Stimulated activated memory B cell treated with anti-CD40 and anti-IgM and Interleukin-4, amounts not matched to agents 10 μg/mL and 1 μg/mL and 100 μg/mL, for 72 hours (primary cell): ENCODE results near the gene PJVK.
"Not testable (repeated sequence)": the region's sequence is repeated elsewhere in the genome, so short reads cannot be mapped to it uniquely, and the experiment has no call there.

ENCODE experiments used
- ATAC-seq: fragments of 150-1000 bp; cut with Tn5 transposase; 2 replicates; pipeline ENCODE4 v1.10.0; 2021
- H3K27ac Mint-ChIP-seq: one replicate; pipeline ENCODE4 v1.8.0; 2022; ENCODE audit warnings: mild to moderate bottlenecking, mixed read lengths
- H3K27me3 Mint-ChIP-seq: one replicate; pipeline ENCODE4 v1.8.0; 2022; ENCODE audit warnings: mixed read lengths
- H3K36me3 Mint-ChIP-seq: one replicate; pipeline ENCODE4 v1.8.0; 2022; ENCODE audit warnings: mixed read lengths
- H3K4me1 Mint-ChIP-seq: one replicate; pipeline ENCODE4 v1.8.0; 2022; ENCODE audit warnings: mixed read lengths
- H3K4me3 Mint-ChIP-seq: one replicate; pipeline ENCODE4 v1.8.0; 2022; ENCODE audit warnings: mild to moderate bottlenecking, moderate library complexity, mixed read lengths
- H3K9me3 Mint-ChIP-seq: one replicate; pipeline ENCODE4 v1.8.0; 2022; ENCODE audit warnings: mixed read lengths

PJVK gene

GRCh38 chr2:178422097-178422496 is 29.1 kb upstream of the PJVK start:
- peaks cover 44% of the 10 kb centered on the region for H3K36me3 Mint-ChIP-seq
- no peaks in the 10 kb centered on the region for H3K4me1 Mint-ChIP-seq
- no peaks in the 10 kb centered on the region for H3K27me3 Mint-ChIP-seq
- no peak overlapping the region for H3K27ac Mint-ChIP-seq
- ATAC-seq = no peak
- peaks cover 17% of the 10 kb centered on the region for H3K9me3 Mint-ChIP-seq
- no peak overlapping the region for H3K4me3 Mint-ChIP-seq

- peaks cover 17% of the 10 kb centered on the region for H3K9me3 Mint-ChIP-seq
- H3K27me3 Mint-ChIP-seq, H3K4me3 Mint-ChIP-seq, H3K27ac Mint-ChIP-seq, H3K4me1 Mint-ChIP-seq, ATAC-seq: not testable (repeated sequence)
- H3K36me3 Mint-ChIP-seq = peaks cover 58% of the 10 kb centered on the region
Observed at GRCh38 chr2:178423746-178424145, 27.4 kb upstream of the PJVK start.

- Mint-ChIP-seq H3K27me3 (no peaks in the 10 kb centered on the region), H3K4me1 (no peaks in the 10 kb centered on the region), H3K27ac (no peak overlapping the region), H3K4me3 (no peak overlapping the region), H3K9me3 (peaks cover 17% of the 10 kb centered on the region), H3K36me3 (peaks cover 65% of the 10 kb centered on the region)
- no peak for ATAC-seq
Observed at GRCh38 chr2:178425255-178425827, 25.8 kb upstream of the PJVK start.

GRCh38 chr2:178426388-178426787 is 24.8 kb upstream of the PJVK start:
- ATAC-seq = no peak

GRCh38 chr2:178427458-178427857 is 23.7 kb upstream of the PJVK start:
- Mint-ChIP-seq H3K27ac (no peak overlapping the region), H3K4me1 (no peaks in the 10 kb centered on the region), H3K9me3 (peaks cover 17% of the 10 kb centered on the region), H3K27me3 (no peaks in the 10 kb centered on the region), H3K36me3 (peaks cover 73% of the 10 kb centered on the region), H3K4me3 (no peak overlapping the region)
- ATAC-seq = no peak

More at GRCh38 chr2:178426388-178426787, 24.8 kb upstream of the PJVK start:
- no peak overlapping the region for H3K4me3 Mint-ChIP-seq
- H3K27me3 Mint-ChIP-seq = no peaks in the 10 kb centered on the region
- no peaks in the 10 kb centered on the region for H3K4me1 Mint-ChIP-seq
- H3K9me3 Mint-ChIP-seq = peaks cover 17% of the 10 kb centered on the region
- peaks cover 74% of the 10 kb centered on the region for H3K36me3 Mint-ChIP-seq
- no peak overlapping the region for H3K27ac Mint-ChIP-seq

- H3K36me3 Mint-ChIP-seq = peaks cover 69% of the 10 kb centered on the region
- H3K27ac Mint-ChIP-seq = no peak overlapping the region
- no peak overlapping the region for H3K4me3 Mint-ChIP-seq
- no peaks in the 10 kb centered on the region for H3K27me3 Mint-ChIP-seq
- H3K4me1 Mint-ChIP-seq = no peaks in the 10 kb centered on the region
- ATAC-seq = no peak
- H3K9me3 Mint-ChIP-seq = peaks cover 17% of the 10 kb centered on the region
Observed at GRCh38 chr2:178428396-178428806, 22.8 kb upstream of the PJVK start.

- Mint-ChIP-seq H3K27me3 (no peaks in the 10 kb centered on the region), H3K36me3 (peaks cover 65% of the 10 kb centered on the region), H3K4me1 (no peaks in the 10 kb centered on the region), H3K4me3 (no peak overlapping the region), H3K9me3 (peaks cover 17% of the 10 kb centered on the region), H3K27ac (no peak overlapping the region)
- no peak for ATAC-seq
Observed at GRCh38 chr2:178429336-178429735, 21.8 kb upstream of the PJVK start.

GRCh38 chr2:178436662-178437061 is 14.5 kb upstream of the PJVK start:
- H3K9me3 Mint-ChIP-seq = no peaks in the 10 kb centered on the region
- H3K4me3 Mint-ChIP-seq = no peak overlapping the region
- no peaks in the 10 kb centered on the region for H3K4me1 Mint-ChIP-seq
- H3K27me3 Mint-ChIP-seq = no peaks in the 10 kb centered on the region
- H3K36me3 Mint-ChIP-seq = peaks cover 50% of the 10 kb centered on the region
- no peak for ATAC-seq
- no peak overlapping the region for H3K27ac Mint-ChIP-seq

GRCh38 chr2:178441426-178441825 is 9.8 kb upstream of the PJVK start:
- ATAC-seq = no peak
- Mint-ChIP-seq H3K9me3 (no peaks in the 10 kb centered on the region), H3K4me1 (no peaks in the 10 kb centered on the region), H3K27ac (no peak overlapping the region), H3K36me3 (peaks cover 52% of the 10 kb centered on the region), H3K27me3 (no peaks in the 10 kb centered on the region), H3K4me3 (no peak overlapping the region)

GRCh38 chr2:178448968-178449661 is 2.1 kb upstream of the PJVK start:
- Mint-ChIP-seq H3K36me3 (peaks cover 24% of the 10 kb centered on the region), H3K4me1 (peaks cover 32% of the 10 kb centered on the region), H3K27me3 (no peaks in the 10 kb centered on the region), H3K4me3 (peak overlapping the region; percentile 91), H3K27ac (no peak overlapping the region), H3K9me3 (no peaks in the 10 kb centered on the region)
- no peak for ATAC-seq

GRCh38 chr2:178449700-178450523 is 1.3 kb upstream of the PJVK start:
- Mint-ChIP-seq H3K36me3 (peaks cover 17% of the 10 kb centered on the region), H3K4me1 (peaks cover 32% of the 10 kb centered on the region), H3K4me3 (peak overlapping the region; percentile 91), H3K9me3 (no peaks in the 10 kb centered on the region), H3K27me3 (no peaks in the 10 kb centered on the region), H3K27ac (peak overlapping the region; percentile 91)
- ATAC-seq = no peak

- Mint-ChIP-seq H3K27me3 (no peaks in the 10 kb centered on the region), H3K36me3 (peaks cover 13% of the 10 kb centered on the region), H3K4me1 (peaks cover 32% of the 10 kb centered on the region), H3K9me3 (no peaks in the 10 kb centered on the region), H3K4me3 (peak overlapping the region; percentile 91), H3K27ac (peak overlapping the region; percentile 91)
- peak; percentile 79 for ATAC-seq
Observed at GRCh38 chr2:178450524-178450773, 729 bp upstream of the PJVK start.

GRCh38 chr2:178452334-178452733 is 1.2 kb downstream of the PJVK start:
- no peak for ATAC-seq
- peaks cover 13% of the 10 kb centered on the region for H3K36me3 Mint-ChIP-seq
- H3K27ac Mint-ChIP-seq = no peak overlapping the region
- no peaks in the 10 kb centered on the region for H3K9me3 Mint-ChIP-seq
- peaks cover 32% of the 10 kb centered on the region for H3K4me1 Mint-ChIP-seq
- peak overlapping the region; percentile 93 for H3K4me3 Mint-ChIP-seq
- no peaks in the 10 kb centered on the region for H3K27me3 Mint-ChIP-seq

GRCh38 chr2:178452870-178453269 is 1.7 kb downstream of the PJVK start:
- H3K4me1 Mint-ChIP-seq = peaks cover 31% of the 10 kb centered on the region
- H3K36me3 Mint-ChIP-seq = peaks cover 11% of the 10 kb centered on the region
- no peak for ATAC-seq
- H3K27ac Mint-ChIP-seq = no peak overlapping the region
- H3K27me3 Mint-ChIP-seq = no peaks in the 10 kb centered on the region
- H3K4me3 Mint-ChIP-seq = no peak overlapping the region
- H3K9me3 Mint-ChIP-seq = no peaks in the 10 kb centered on the region

GRCh38 chr2:178455947-178456346 is 4.8 kb downstream of the PJVK start:
- Mint-ChIP-seq H3K27me3 (no peaks in the 10 kb centered on the region), H3K9me3 (no peaks in the 10 kb centered on the region), H3K36me3 (no peaks in the 10 kb centered on the region), H3K4me3 (no peak overlapping the region), H3K4me1 (peaks cover 8% of the 10 kb centered on the region), H3K27ac (no peak overlapping the region)
- no peak for ATAC-seq

GRCh38 chr2:178457390-178457886 is 6.3 kb downstream of the PJVK start:
- no peaks in the 10 kb centered on the region for H3K27me3 Mint-ChIP-seq
- H3K27ac Mint-ChIP-seq = no peak overlapping the region
- no peaks in the 10 kb centered on the region for H3K36me3 Mint-ChIP-seq
- H3K9me3 Mint-ChIP-seq = no peaks in the 10 kb centered on the region
- H3K4me3 Mint-ChIP-seq = no peak overlapping the region
- no peak for ATAC-seq
- no peaks in the 10 kb centered on the region for H3K4me1 Mint-ChIP-seq
